Breast epithelium (tissue), 4 donors: ENCODE measurements around the gene DNAJC6. TPM values are rescaled to one million over a fixed set of nuclear protein-coding genes. Genes with fewer than 3 reads are reported as not detected.

Experiments used
- DNase-seq, 2 donors: peaks; one replicate each; pipeline ENCODE4 v3.0.0-alpha.2; 2019; ENCODE audit warnings: low spot score in 2 of 2
- H3K27ac ChIP-seq, 2 donors: fragments of 200-600 bp; sonication (generic) in 1 of 2; one replicate each; pipeline ENCODE4 v1.5.1; 2016 to 2019; ENCODE audit warnings: mild to moderate bottlenecking in 1 of 2
- H3K27me3 ChIP-seq, 2 donors: fragments of 200-600 bp; sonication (generic) in 1 of 2; one replicate each; pipeline versions ENCODE4 v1.5.1 to v1.6.0; 2017 to 2019; ENCODE audit warnings: control low read depth in 1 of 2, mild to moderate bottlenecking in 1 of 2
- H3K36me3 ChIP-seq: fragments of 200-600 bp; one replicate; pipeline ENCODE4 v1.5.1; 2019
- H3K4me1 ChIP-seq, 2 donors: fragments of 200-600 bp; sonication (generic); one replicate each; pipeline ENCODE4 v1.5.1; 2016 to 2019; ENCODE audit warnings: control low read depth in 1 of 2
- H3K4me3 ChIP-seq, 3 donors: fragments of 200-600 bp; sonication (generic); 1 replicate in 2 of 3; 2 replicates in 1 of 3; pipeline ENCODE4 v1.5.1; 2016 to 2019; ENCODE audit warnings: mild to moderate bottlenecking in 3 of 3, moderate library complexity in 2 of 3
- H3K9me3 ChIP-seq, 2 donors: fragments of 200-600 bp; sonication (generic) in 1 of 2; one replicate each; pipeline ENCODE4 v1.5.1; 2016 to 2019; ENCODE audit warnings: control low read depth in 1 of 2
- POLR2A ChIP-seq: fragments of 450-650 bp; IDR thresholded peaks from one replicate; pipeline ENCODE4 v1.6.1; 2016; ENCODE audit warnings: antibody characterized with exemption, mild to moderate bottlenecking, moderate library complexity
- POLR2AphosphoS5 ChIP-seq, 3 donors: sonication (generic); formaldehyde crosslinking; IDR thresholded peaks; one replicate each; pipeline ENCODE4 v1.6.1; 2017; ENCODE audit warnings: antibody characterized with exemption in 3 of 3
- intact Hi-C: fragments of 100-400 bp; cut with DNase I; formaldehyde crosslinking; loops from one replicate; pipeline ENCODE4 v1.15.1; 2023; ENCODE audit warnings: low total_unique reads
- total RNA-seq, 3 donors: library from RNA; depleted of rRNA; stranded (reverse); fragments of >200 nt; gene quantifications; one replicate each; pipeline ENCODE4 v1.1.0, GENCODE V29; 2016
- TF ChIP-seq, protein P1 (sequence below), 3 donors: fragments of 450-650 bp; IDR thresholded peaks; one replicate each; pipeline ENCODE4 v1.5.1; 2016 to 2017; ENCODE audit warnings: antibody characterized with exemption in 3 of 3, mild to moderate bottlenecking in 3 of 3, moderate library complexity in 3 of 3

Gene DNAJC6
- total RNA-seq, 3 donors from 2014 or later = 0.96 to 6.2 (median 4.2) TPM

DNA sequence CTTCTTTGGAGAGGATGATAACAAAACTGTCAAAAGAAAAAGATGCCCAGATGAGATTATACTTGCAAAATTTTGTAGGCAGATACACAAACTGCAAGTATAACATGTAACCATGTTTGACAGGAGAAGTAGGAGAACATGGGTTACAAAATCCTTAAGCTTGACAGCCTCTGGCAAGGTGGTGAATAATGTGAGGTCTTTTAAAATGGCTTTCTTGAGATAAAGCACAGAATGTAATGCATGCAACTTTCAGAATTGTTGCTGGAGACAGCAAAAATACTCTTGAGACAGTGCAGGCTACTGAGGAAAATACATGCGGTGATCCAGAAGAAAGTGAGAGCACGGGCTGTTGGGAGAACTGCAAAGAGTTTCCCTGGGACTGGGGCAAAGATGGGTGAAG, 24.7 kb downstream of the DNAJC6 start:
- H3K36me3 ChIP-seq = no peaks in the 10 kb centered on the region
- H3K4me3 ChIP-seq = no peak overlapping the region
- H3K27ac ChIP-seq = no peak overlapping the region
- no peak for TF ChIP-seq POLR2A
- TF ChIP-seq POLR2AphosphoS5 (IDR thresholded peaks at IDR 0.05) = no peak
- TF ChIP-seq, protein P1, sequence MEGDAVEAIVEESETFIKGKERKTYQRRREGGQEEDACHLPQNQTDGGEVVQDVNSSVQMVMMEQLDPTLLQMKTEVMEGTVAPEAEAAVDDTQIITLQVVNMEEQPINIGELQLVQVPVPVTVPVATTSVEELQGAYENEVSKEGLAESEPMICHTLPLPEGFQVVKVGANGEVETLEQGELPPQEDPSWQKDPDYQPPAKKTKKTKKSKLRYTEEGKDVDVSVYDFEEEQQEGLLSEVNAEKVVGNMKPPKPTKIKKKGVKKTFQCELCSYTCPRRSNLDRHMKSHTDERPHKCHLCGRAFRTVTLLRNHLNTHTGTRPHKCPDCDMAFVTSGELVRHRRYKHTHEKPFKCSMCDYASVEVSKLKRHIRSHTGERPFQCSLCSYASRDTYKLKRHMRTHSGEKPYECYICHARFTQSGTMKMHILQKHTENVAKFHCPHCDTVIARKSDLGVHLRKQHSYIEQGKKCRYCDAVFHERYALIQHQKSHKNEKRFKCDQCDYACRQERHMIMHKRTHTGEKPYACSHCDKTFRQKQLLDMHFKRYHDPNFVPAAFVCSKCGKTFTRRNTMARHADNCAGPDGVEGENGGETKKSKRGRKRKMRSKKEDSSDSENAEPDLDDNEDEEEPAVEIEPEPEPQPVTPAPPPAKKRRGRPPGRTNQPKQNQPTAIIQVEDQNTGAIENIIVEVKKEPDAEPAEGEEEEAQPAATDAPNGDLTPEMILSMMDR (IDR thresholded peaks at IDR 0.05) = no peak
- H3K9me3 ChIP-seq = no peaks in the 10 kb centered on the region
- H3K4me1 ChIP-seq = no peaks in the 10 kb centered on the region
- no peaks in the 10 kb centered on the region for H3K27me3 ChIP-seq
- no peak for DNase-seq
- intact Hi-C loops = no loop called here

DNA sequence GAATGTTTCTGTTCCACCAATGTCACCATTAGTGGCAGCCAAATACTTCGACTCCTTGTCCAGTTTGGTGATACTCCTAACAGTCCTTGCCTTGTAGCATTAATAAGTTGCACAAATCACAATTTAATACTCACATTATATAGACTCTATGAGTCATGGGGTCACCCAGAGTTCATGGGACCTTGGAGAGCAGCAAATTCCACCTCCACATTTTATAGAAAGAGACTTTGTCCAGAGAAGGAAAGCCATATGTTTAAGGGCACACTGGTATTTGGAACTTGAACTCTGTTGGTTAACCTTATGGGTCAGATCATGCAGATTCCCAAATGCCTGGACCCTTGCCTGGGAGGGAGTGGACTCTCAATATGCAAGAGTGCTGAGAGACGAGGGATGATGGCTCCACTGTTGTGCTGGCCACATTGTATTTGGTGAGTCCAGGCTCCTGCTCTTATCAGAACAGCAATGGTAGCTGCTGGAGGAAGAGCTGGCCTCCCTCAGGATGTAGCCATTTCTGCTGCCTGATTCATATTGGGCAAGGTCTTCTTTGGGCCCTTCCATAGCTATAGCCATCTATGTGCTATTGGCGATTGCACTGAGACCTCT, 30.6 kb downstream of the DNAJC6 start:
- Histone ChIP-seq H3K4me1 (no peaks in the 10 kb centered on the region), H3K27ac (no peak overlapping the region), H3K27me3 (no peaks in the 10 kb centered on the region), H3K36me3 (no peaks in the 10 kb centered on the region), H3K4me3 (no peak overlapping the region), H3K9me3 (no peaks in the 10 kb centered on the region)
- TF ChIP-seq POLR2AphosphoS5 (IDR thresholded peaks at IDR 0.05) = no peak
- TF ChIP-seq, protein P1 (IDR thresholded peaks at IDR 0.05) = no peak
- TF ChIP-seq POLR2A = no peak
- intact Hi-C loops = no loop called here
- DNase-seq = no peak

DNA sequence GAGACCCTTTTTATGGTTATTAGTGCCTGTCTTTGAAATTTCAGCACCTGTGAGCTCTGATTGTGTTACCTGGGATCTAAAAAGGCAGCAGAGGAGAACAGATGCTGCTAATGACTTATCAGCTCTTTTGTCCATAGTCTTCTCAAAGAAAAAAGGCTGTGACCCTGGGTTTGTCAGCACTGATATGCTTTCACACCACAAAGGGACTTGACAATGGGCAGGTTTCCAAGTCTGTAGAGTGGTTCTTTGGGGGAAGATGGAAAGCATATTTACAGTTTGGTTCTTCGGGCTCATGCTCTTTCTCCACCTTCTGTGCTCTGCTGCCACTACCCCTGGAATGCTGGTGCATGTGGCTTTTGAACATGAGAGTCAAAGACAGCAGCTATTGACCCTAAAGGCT, 32.0 kb downstream of the DNAJC6 start:
- Histone ChIP-seq H3K9me3 (no peaks in the 10 kb centered on the region), H3K27me3 (no peaks in the 10 kb centered on the region), H3K27ac (no peak overlapping the region), H3K4me1 (no peaks in the 10 kb centered on the region), H3K4me3 (no peak overlapping the region), H3K36me3 (no peaks in the 10 kb centered on the region)
- DNase-seq = no peak
- TF ChIP-seq POLR2AphosphoS5 (IDR thresholded peaks at IDR 0.05) = no peak
- intact Hi-C loops = no loop called here

DNA sequence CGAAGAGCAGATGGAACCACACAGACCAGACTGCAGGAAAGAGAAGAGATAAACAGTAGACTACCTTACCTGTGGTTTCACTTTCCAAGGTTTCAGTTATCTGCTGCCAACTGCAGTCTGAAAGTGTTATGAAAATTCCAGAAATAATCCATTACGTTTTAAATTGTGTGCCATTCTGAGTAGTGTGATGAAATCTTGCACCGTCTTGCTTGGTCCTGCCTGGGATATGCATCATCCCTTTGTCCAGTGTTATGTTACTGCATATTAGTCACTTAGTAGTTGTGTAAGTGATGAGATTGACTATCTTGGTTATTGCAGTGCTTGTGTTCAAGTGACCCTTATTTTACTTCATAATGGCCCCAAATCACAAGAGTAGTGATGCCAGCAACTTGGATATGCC, 33.9 kb downstream of the DNAJC6 start:
- no peaks in the 10 kb centered on the region for H3K36me3 ChIP-seq
- DNase-seq = no peak
- TF ChIP-seq, protein P1 (IDR thresholded peaks at IDR 0.05) = no peak
- intact Hi-C loops = no loop called here
- no peaks in the 10 kb centered on the region for H3K4me1 ChIP-seq
- H3K9me3 ChIP-seq = no peaks in the 10 kb centered on the region
- H3K27me3 ChIP-seq = no peaks in the 10 kb centered on the region
- no peak overlapping the region for H3K27ac ChIP-seq
- H3K4me3 ChIP-seq = no peak overlapping the region

DNA sequence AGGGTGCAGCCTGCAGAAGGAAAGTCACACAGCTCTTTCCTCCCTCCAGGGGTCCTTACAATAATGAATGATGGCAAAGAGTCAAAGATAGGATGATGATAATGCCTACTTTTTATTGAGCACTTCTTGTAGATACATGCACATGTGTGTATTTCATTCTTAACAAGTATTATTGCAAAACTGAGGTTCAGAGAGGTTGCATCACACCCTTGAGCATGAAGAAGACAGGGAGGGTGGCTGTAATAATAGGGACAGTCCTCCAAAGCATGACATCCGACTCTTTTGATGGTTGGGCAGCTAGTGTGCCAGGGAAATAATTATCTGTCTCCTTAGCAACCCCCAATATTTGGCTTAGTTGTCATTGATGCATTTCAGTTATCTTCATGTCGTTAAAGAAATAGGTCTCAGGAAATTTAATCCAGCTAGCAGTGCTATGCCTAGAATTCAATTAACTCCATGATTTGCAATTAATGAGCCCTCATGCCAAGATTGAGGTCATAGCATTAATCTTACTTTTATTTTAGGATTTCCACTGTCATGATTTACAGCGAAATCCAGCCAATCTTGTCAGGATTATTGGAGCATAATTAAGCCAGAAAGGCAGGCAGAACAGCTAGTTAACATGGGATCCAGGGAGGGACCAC, 35.0 kb downstream of the DNAJC6 start:
- Histone ChIP-seq H3K4me1 (no peaks in the 10 kb centered on the region), H3K27me3 (no peaks in the 10 kb centered on the region), H3K36me3 (no peaks in the 10 kb centered on the region), H3K9me3 (no peaks in the 10 kb centered on the region), H3K4me3 (no peak overlapping the region), H3K27ac (no peak overlapping the region)
- TF ChIP-seq, protein P1 (IDR thresholded peaks at IDR 0.05) = no peak
- TF ChIP-seq POLR2A (no peak), POLR2AphosphoS5 (IDR thresholded peaks at IDR 0.05) (no peak)
- intact Hi-C loops = no loop called here
- no peak for DNase-seq
